Upper lobe of left lung (tissue), 4 donors: Measurements from ENCODE around the gene CIB4.

Experiments
- EP300 ChIP-seq, 4 donors: sonication (generic); formaldehyde crosslinking; IDR thresholded peaks; one replicate each; pipeline ENCODE4 v1.5.1; 2017; ENCODE audit warnings: antibody characterized with exemption in 4 of 4, control low read depth in 2 of 4
- POLR2A ChIP-seq, 4 donors: fragments of 450-650 bp; IDR thresholded peaks; one replicate each; pipeline ENCODE4 v1.5.1; 2016 to 2017; ENCODE audit warnings: antibody characterized with exemption in 4 of 4, mild to moderate bottlenecking in 2 of 4
- POLR2AphosphoS5 ChIP-seq, 2 donors: sonication (generic); formaldehyde crosslinking; IDR thresholded peaks; one replicate each; pipeline ENCODE4 v1.5.1; 2017; ENCODE audit warnings: antibody characterized with exemption in 2 of 2
- TF ChIP-seq, protein P1 (sequence below), 6 experiments: fragments of 450-650 bp in 4 of 6; fragments of 200-600 bp in 2 of 6; sonication (generic) in 2 of 6; IDR thresholded peaks; one replicate each; pipeline ENCODE4 v1.5.1; 2016 to 2019; ENCODE audit warnings: antibody characterized with exemption in 6 of 6

DNA sequence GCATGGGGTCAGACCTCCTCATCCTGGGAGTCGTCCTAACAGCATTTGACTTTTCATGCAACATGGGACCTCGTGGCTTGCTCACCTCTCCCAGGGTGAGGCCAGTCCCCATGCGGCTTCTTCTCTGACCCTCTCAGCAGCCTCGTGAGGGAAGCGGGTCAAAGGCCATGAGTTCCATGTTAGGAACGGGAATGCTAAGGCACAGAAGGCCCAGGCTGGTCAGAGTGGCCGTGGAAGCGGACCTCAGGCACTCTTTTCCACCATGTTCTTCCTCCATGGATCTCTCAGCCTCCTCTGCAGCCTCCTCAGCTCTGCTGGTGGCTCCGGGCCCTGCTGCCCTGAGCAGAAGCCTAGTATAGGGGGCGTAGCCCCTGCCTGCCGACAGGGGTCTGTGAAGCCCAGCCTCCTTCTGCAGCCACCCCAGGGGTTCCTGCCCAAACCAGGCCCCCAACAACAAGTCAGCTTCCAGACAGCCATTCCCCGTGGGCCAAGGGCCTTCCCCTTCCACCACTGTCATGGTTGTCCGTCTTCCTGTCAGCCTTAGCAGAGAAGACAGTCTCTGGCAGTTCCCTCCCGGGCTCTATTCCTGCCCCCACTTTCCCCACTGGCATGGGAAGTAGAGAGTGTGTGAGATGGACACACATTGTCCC is 103.2 kb downstream of the CIB4 start:
- TF ChIP-seq, protein P1, sequence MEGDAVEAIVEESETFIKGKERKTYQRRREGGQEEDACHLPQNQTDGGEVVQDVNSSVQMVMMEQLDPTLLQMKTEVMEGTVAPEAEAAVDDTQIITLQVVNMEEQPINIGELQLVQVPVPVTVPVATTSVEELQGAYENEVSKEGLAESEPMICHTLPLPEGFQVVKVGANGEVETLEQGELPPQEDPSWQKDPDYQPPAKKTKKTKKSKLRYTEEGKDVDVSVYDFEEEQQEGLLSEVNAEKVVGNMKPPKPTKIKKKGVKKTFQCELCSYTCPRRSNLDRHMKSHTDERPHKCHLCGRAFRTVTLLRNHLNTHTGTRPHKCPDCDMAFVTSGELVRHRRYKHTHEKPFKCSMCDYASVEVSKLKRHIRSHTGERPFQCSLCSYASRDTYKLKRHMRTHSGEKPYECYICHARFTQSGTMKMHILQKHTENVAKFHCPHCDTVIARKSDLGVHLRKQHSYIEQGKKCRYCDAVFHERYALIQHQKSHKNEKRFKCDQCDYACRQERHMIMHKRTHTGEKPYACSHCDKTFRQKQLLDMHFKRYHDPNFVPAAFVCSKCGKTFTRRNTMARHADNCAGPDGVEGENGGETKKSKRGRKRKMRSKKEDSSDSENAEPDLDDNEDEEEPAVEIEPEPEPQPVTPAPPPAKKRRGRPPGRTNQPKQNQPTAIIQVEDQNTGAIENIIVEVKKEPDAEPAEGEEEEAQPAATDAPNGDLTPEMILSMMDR (IDR thresholded peaks at IDR 0.05): no peak
- TF ChIP-seq POLR2A (IDR thresholded peaks at IDR 0.05) (no peak), EP300 (IDR thresholded peaks at IDR 0.05) (no peak), POLR2AphosphoS5 (IDR thresholded peaks at IDR 0.05) (no peak)
